ENCODE data around the gene CRABP2.

GRCh38 chr1:156708218-156708661 lies 2.9 kb upstream of the CRABP2 start:
- TF ChIP-seq CTCF (IDR thresholded peaks at IDR 0.05): no peak
- no peak for TF ChIP-seq EZH2 (IDR thresholded peaks at IDR 0.05; ENCODE audit: borderline replicate concordance, insufficient read depth, low read depth, low read length, poor library complexity, severe bottlenecking)
